Suprapubic skin (tissue), 3 donors: Measurements from ENCODE around the gene ATP11A.

Experiments used
- EP300 ChIP-seq: sonication (generic); formaldehyde crosslinking; IDR thresholded peaks from one replicate; pipeline ENCODE4 v1.6.1; 2017; ENCODE audit warnings: antibody characterized with exemption
- TF ChIP-seq, protein P1 (sequence below), 2 donors: fragments of 200-600 bp in 1 of 2; fragments of 450-650 bp in 1 of 2; sonication (generic) in 1 of 2; IDR thresholded peaks; one replicate each; pipeline ENCODE4 v1.5.1; 2016 to 2019; ENCODE audit warnings: antibody characterized with exemption in 2 of 2, mild to moderate bottlenecking in 1 of 2, moderate library complexity in 1 of 2

DNA sequence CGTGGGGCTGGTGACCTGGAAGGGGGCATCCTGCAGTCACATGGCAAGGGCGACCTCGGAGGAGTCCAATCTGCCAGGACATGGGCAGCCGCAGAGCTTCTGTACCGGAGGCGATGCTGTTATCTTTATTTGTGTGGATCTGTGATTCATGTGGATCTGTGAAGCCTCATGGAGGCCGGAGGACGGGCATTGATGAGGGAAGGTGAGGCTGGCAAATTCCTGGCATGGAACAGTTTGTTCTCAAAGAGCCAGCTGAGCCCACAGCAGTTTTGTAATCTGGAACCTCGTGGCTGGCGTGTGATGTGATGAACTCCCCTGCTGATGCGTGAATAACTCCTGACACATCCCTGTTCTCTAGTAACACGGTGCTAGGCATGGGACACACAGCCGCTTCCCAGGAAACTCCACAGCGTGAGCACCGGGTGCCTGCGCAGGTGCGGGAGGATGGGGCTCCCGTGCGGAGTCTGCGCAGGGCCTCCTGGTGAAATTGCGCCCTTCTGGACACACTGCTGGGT lies 40.4 kb downstream of the ATP11A start:
- TF ChIP-seq, protein P1, sequence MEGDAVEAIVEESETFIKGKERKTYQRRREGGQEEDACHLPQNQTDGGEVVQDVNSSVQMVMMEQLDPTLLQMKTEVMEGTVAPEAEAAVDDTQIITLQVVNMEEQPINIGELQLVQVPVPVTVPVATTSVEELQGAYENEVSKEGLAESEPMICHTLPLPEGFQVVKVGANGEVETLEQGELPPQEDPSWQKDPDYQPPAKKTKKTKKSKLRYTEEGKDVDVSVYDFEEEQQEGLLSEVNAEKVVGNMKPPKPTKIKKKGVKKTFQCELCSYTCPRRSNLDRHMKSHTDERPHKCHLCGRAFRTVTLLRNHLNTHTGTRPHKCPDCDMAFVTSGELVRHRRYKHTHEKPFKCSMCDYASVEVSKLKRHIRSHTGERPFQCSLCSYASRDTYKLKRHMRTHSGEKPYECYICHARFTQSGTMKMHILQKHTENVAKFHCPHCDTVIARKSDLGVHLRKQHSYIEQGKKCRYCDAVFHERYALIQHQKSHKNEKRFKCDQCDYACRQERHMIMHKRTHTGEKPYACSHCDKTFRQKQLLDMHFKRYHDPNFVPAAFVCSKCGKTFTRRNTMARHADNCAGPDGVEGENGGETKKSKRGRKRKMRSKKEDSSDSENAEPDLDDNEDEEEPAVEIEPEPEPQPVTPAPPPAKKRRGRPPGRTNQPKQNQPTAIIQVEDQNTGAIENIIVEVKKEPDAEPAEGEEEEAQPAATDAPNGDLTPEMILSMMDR (IDR thresholded peaks at IDR 0.05) = no peak
- no peak for TF ChIP-seq EP300
